HepG2 (cell line): ENCODE data around the gene PCIF1. TPM values are rescaled to one million over a fixed set of nuclear protein-coding genes. Genes with fewer than 3 reads are reported as not detected.

Experiments
- BRF2 ChIP-seq: sonication (generic); formaldehyde crosslinking; IDR thresholded peaks from 2 replicates; pipeline ENCODE4 v1.8.1; 2022; ENCODE audit warnings: mild to moderate bottlenecking, missing genetic modification reagents
- HES4 ChIP-seq: sonication (generic); formaldehyde crosslinking; IDR thresholded peaks from 2 replicates; pipeline ENCODE4 v1.9.0; 2021; ENCODE audit warnings: mild to moderate bottlenecking, missing genetic modification reagents, borderline replicate concordance
- HOXD1 ChIP-seq: sonication (generic); formaldehyde crosslinking; IDR thresholded peaks from 2 replicates; pipeline ENCODE4 v1.5.0; 2020; ENCODE audit warnings: missing genetic modification reagents
- KDM4B ChIP-seq: sonication (generic); formaldehyde crosslinking; IDR thresholded peaks from 2 replicates; pipeline ENCODE4 v1.4.0; 2020; ENCODE audit warnings: missing genetic modification reagents
- KIAA2018 ChIP-seq: sonication (generic); formaldehyde crosslinking; IDR thresholded peaks from 2 replicates; pipeline ENCODE4 v1.5.0; 2020; ENCODE audit warnings: mild to moderate bottlenecking, missing genetic modification reagents, borderline replicate concordance
- LCORL ChIP-seq, 2 experiments: fragments of 450-650 bp in 1 of 2; sonication (generic) in 1 of 2; formaldehyde crosslinking in 1 of 2; IDR thresholded peaks; 2 replicates each; pipeline versions ENCODE4 v1.5.0 to v1.6.1; 2017 to 2020; ENCODE audit warnings: antibody characterized with exemption in 1 of 2, missing genetic modification reagents in 1 of 2
- MLXIP ChIP-seq: sonication (generic); formaldehyde crosslinking; IDR thresholded peaks from 2 replicates; pipeline ENCODE4 v1.9.0; 2021; ENCODE audit warnings: missing genetic modification reagents, borderline replicate concordance
- MYPOP ChIP-seq: sonication (generic); formaldehyde crosslinking; IDR thresholded peaks from 2 replicates; pipeline ENCODE4 v1.8.1; 2023; ENCODE audit warnings: mild to moderate bottlenecking, moderate library complexity, missing genetic modification reagents
- NONO ChIP-seq, 2 experiments: fragments of 450-650 bp in 1 of 2; sonication (generic) in 1 of 2; formaldehyde crosslinking in 1 of 2; IDR thresholded peaks in 1 of 2; conservative IDR thresholded peaks in 1 of 2; 2 replicates each; pipeline versions ENCODE4 v1.6.1 to v1.8.0; 2017 to 2022; ENCODE audit warnings: mild to moderate bottlenecking in 1 of 2, missing genetic modification reagents in 1 of 2, moderate library complexity in 1 of 2
- SNRNP70 ChIP-seq: fragments of 200-400 bp; formaldehyde crosslinking; IDR thresholded peaks from 2 replicates; pipeline ENCODE4 v1.6.1; 2017; ENCODE audit warnings: mild to moderate bottlenecking, low read depth, low read length, moderate library complexity
- SRY ChIP-seq: sonication (generic); formaldehyde crosslinking; IDR thresholded peaks from 2 replicates; pipeline ENCODE4 v1.8.0; 2022; ENCODE audit warnings: mild to moderate bottlenecking, missing genetic modification reagents
- ZNF800 ChIP-seq: sonication (generic); formaldehyde crosslinking; IDR thresholded peaks from 2 replicates; pipeline ENCODE4 v1.4.0; 2020; ENCODE audit warnings: missing genetic modification reagents
- ZSCAN12 ChIP-seq: sonication (generic); formaldehyde crosslinking; IDR thresholded peaks from 2 replicates; pipeline ENCODE4 v1.9.0; 2021; ENCODE audit warnings: mild to moderate bottlenecking, missing genetic modification reagents
- polyA plus RNA-seq, 8 experiments: library from polyadenylated mRNA; depleted of rRNA in 3 of 8; stranded (reverse) in 7 of 8; unstranded in 1 of 8; fragments of >200 nt; fragmentation: Illumina TruSeq in 4 of 8; extraction: Trizol in 4 of 8; gene quantifications; 2 replicates each; pipeline versions ENCODE4 v1.2.1 to v1.2.3, GENCODE V29; 2011 to 2016; ENCODE audit warnings: low read depth in 4 of 8, missing spikeins in 1 of 8, mixed read lengths in 1 of 8; ENCODE audit not compliant: insufficient read depth in 1 of 8
- total RNA-seq, 5 experiments: library from RNA; depleted of rRNA; stranded (reverse); fragments of >200 nt; fragmentation: Illumina TruSeq; extraction: Trizol; gene quantifications; 2 replicates each; pipeline ENCODE4 v1.2.3, GENCODE V29; 2016; ENCODE audit warnings: low read depth in 1 of 5

PCIF1 gene
- total and polyA plus RNA-seq, 2 of the 13 experiments (the other 11 are each of a cell fraction or from before 2014, with no cell fraction given), result 20.9 to 24.4 TPM

GRCh38 chr20:45909336-45909808 is 25.1 kb upstream of the PCIF1 start (continued):
- TF ChIP-seq HES4 (CRISPR knock-in tag) (no peak), MLXIP (CRISPR knock-in tag) (no peak), HOXD1 (CRISPR knock-in tag) (no peak), NONO (IDR thresholded peaks at IDR 0.05) (no peak), NONO (CRISPR knock-in tag; conservative IDR thresholded peaks at IDR 0.05) (peak; percentile 9; the same call in 1 of the 2 replicates), SRY (CRISPR knock-in tag) (peak; percentile 75; the same call in 1 of the 2 replicates), BRF2 (no peak), MYPOP (CRISPR knock-in tag) (no peak), ZSCAN12 (no peak), LCORL (IDR thresholded peaks at IDR 0.05) (no peak), LCORL (CRISPR knock-in tag; IDR thresholded peaks at IDR 0.05) (no peak), ZNF800 (CRISPR knock-in tag) (no peak), KDM4B (CRISPR knock-in tag) (no peak), SNRNP70 (no peak), KIAA2018 (CRISPR knock-in tag) (no peak)
